ENCODE data around the gene SNAPC1.

Gene SNAPC1

DNA sequence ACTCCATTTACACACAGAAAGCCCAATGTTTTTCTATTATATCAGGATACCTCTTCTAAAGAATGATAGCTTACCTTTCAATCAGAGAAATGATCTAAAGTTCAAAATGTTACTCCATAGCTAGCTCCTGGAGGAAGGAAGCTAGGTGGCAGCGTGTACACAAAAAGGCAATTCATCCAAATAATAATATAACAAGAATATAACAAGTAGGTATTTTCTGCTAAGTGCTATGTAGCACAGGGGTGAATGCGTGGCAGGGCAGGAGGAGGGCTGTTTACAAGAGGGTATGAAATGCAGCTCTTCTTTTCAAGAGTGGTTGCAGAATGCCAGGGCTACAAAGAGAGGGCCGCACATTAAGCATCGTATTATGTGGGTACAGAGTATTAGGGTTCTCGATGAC lies 663 bp upstream of the SNAPC1 start:
- Histone ChIP-seq H3K9me2 (replicated peaks; ENCODE audit: insufficient read depth, low read length) (no peaks in the 10 kb centered on the region), H3K9me3 (ENCODE audit: insufficient read depth, low read length) (no peaks in the 10 kb centered on the region), H3K4me3 (ENCODE audit: insufficient read depth, low read length, poor library complexity, severe bottlenecking) (peak overlapping the region; percentile 65), H3K79me2 (ENCODE audit: insufficient read depth, low read length) (peaks cover 43% of the 10 kb centered on the region), H3K27ac (ENCODE audit: low read depth, low read length) (peak overlapping the region; percentile 84), H3K36me3 (ENCODE audit: low read length) (peaks cover under 1% of the 10 kb centered on the region; the same call in 1 of the 2 replicates), H3F3A (ENCODE audit: insufficient read depth) (peaks cover 6% of the 10 kb centered on the region; the same call in 1 of the 2 replicates), H3K9ac (ENCODE audit: low read length) (peak overlapping the region; percentile 76), H3K27me3 (ENCODE audit: low read length) (no peaks in the 10 kb centered on the region), H2AFZ (ENCODE audit: low read depth, low read length, severe bottlenecking) (peak overlapping the region; percentile 79), H3K4me2 (ENCODE audit: low read depth, low read length, poor library complexity, severe bottlenecking) (peak overlapping the region; percentile 97), H4K20me1 (ENCODE audit: low read depth, low read length) (no peaks in the 10 kb centered on the region)
- no peak for TF ChIP-seq EZH2phosphoT487 (conservative IDR thresholded peaks at IDR 0.05; ENCODE audit: low read length)
- TF ChIP-seq, protein P1, sequence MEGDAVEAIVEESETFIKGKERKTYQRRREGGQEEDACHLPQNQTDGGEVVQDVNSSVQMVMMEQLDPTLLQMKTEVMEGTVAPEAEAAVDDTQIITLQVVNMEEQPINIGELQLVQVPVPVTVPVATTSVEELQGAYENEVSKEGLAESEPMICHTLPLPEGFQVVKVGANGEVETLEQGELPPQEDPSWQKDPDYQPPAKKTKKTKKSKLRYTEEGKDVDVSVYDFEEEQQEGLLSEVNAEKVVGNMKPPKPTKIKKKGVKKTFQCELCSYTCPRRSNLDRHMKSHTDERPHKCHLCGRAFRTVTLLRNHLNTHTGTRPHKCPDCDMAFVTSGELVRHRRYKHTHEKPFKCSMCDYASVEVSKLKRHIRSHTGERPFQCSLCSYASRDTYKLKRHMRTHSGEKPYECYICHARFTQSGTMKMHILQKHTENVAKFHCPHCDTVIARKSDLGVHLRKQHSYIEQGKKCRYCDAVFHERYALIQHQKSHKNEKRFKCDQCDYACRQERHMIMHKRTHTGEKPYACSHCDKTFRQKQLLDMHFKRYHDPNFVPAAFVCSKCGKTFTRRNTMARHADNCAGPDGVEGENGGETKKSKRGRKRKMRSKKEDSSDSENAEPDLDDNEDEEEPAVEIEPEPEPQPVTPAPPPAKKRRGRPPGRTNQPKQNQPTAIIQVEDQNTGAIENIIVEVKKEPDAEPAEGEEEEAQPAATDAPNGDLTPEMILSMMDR (IDR thresholded peaks at IDR 0.05; ENCODE audit: insufficient read depth, low read length, poor library complexity, severe bottlenecking), result no peak

DNA sequence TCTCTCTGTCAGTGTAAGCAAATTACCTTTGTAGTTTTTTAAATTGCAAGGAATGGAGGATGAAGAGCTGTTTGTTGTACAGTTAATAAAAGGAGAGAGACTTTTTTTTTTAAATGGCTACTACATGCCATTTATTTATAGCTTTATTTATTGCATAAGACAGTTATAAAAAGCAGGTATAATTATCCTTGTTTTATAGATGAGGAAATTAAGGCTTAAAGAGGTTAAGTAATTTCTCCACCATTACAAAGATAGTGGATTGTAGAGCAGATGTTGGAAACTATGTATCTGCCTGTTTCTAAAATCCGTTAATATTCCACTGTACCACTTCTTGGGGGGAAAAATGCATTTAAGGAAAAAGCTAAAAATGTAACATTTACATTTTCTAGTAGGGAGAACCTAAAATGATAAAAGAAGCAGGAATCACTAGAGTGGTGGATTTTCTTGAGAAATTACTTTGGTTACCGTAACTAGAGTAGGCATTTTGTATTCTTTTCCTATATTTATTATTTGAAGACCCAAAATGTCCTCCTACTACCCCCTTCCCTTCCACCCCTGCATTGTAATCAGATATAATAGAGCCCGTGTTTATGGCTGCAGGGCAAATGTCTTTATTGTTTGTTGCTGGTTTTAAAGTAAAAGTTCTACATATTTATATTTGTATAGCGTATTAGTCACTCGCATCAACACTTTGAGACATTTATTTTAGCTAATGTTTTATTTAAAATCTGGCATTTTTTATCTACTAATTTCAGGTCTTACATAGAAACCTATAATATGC lies 2.3 kb downstream of the SNAPC1 start:
- peaks cover 57% of the 10 kb centered on the region for H3K79me2 ChIP-seq (ENCODE audit: insufficient read depth, low read length)
- H3K27me3 ChIP-seq (ENCODE audit: low read length), result no peaks in the 10 kb centered on the region
- peak overlapping the region; percentile 71 for H3K4me3 ChIP-seq (ENCODE audit: insufficient read depth, low read length, poor library complexity, severe bottlenecking)
- H3K9ac ChIP-seq (ENCODE audit: low read length), result peak overlapping the region; percentile 76
- H3K4me2 ChIP-seq (ENCODE audit: low read depth, low read length, poor library complexity, severe bottlenecking), result peak overlapping the region; percentile 99
- peaks cover 17% of the 10 kb centered on the region for H3K36me3 ChIP-seq (ENCODE audit: low read length)
- H3K9me3 ChIP-seq (ENCODE audit: insufficient read depth, low read length), result no peaks in the 10 kb centered on the region
- peak overlapping the region; percentile 49 for H3K27ac ChIP-seq (ENCODE audit: low read depth, low read length)
- peak overlapping the region; percentile 1 for H2AFZ ChIP-seq (ENCODE audit: low read depth, low read length, severe bottlenecking)
- no peaks in the 10 kb centered on the region for H4K20me1 ChIP-seq (ENCODE audit: low read depth, low read length)
- H3K9me2 ChIP-seq (replicated peaks; ENCODE audit: insufficient read depth, low read length), result no peaks in the 10 kb centered on the region
- TF ChIP-seq, protein P1 (IDR thresholded peaks at IDR 0.05; ENCODE audit: insufficient read depth, low read length, poor library complexity, severe bottlenecking), result no peak
- no peak for TF ChIP-seq EZH2phosphoT487 (conservative IDR thresholded peaks at IDR 0.05; ENCODE audit: low read length)
- peaks cover 9% of the 10 kb centered on the region; the same call in 1 of the 2 replicates for H3F3A ChIP-seq (ENCODE audit: insufficient read depth)

DNA sequence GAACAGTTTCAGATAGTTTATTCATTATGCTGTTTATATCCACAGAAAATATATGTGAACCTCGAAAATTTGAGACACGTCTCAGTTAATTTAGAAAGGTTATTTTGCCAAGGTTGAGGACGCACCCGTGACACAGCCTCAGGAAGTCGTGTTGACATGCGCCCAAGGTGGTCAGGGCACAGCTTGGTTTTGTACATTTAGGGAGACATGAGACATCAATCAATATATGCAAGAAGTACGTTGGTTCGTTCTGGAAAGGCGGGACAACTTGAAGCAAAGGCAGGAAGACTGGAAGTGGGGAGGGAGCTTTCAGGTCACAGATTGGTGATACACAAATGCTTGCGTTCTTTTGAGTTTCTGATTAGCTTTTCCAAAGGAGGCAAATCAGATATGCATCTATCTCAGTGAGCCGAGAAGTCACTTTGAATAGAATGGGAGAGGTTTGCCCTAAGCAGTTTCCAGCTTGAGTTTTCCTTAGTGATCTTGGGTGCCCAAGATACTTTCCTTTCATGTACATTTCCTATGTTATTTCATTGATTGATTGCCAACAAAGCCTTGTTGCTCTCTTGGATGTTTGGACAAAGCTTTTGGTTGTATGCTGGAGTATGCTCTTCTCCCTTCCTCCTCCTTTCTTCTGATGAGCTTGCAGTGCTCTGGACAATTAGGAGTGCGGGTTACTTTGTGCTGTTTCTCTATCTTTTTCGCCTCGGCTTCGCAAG lies 3.2 kb downstream of the SNAPC1 start:
- Histone ChIP-seq H3K9me2 (replicated peaks; ENCODE audit: insufficient read depth, low read length) (no peaks in the 10 kb centered on the region), H3K79me2 (ENCODE audit: insufficient read depth, low read length) (peaks cover 57% of the 10 kb centered on the region), H3K36me3 (ENCODE audit: low read length) (peaks cover 26% of the 10 kb centered on the region), H3K9me3 (ENCODE audit: insufficient read depth, low read length) (no peaks in the 10 kb centered on the region), H4K20me1 (ENCODE audit: low read depth, low read length) (no peaks in the 10 kb centered on the region), H3K4me3 (ENCODE audit: insufficient read depth, low read length, poor library complexity, severe bottlenecking) (peak overlapping the region; percentile 71), H3K27ac (ENCODE audit: low read depth, low read length) (peak overlapping the region; percentile 49), H3K27me3 (ENCODE audit: low read length) (no peaks in the 10 kb centered on the region), H3K4me2 (ENCODE audit: low read depth, low read length, poor library complexity, severe bottlenecking) (peak overlapping the region; percentile 99), H3K9ac (ENCODE audit: low read length) (peak overlapping the region; percentile 76), H3F3A (ENCODE audit: insufficient read depth) (peaks cover 9% of the 10 kb centered on the region; the same call in 1 of the 2 replicates), H2AFZ (ENCODE audit: low read depth, low read length, severe bottlenecking) (peak overlapping the region; percentile 1)
- TF ChIP-seq EZH2phosphoT487 (conservative IDR thresholded peaks at IDR 0.05; ENCODE audit: low read length), result no peak
- TF ChIP-seq, protein P1 (IDR thresholded peaks at IDR 0.05; ENCODE audit: insufficient read depth, low read length, poor library complexity, severe bottlenecking), result no peak
